Suprapubic skin (tissue), 4 donors: ENCODE measurements around the gene NAP1L4.

Experiments
- POLR2A ChIP-seq, 2 donors: fragments of 450-650 bp; IDR thresholded peaks; one replicate each; pipeline ENCODE4 v1.6.1; 2017; ENCODE audit warnings: antibody characterized with exemption in 2 of 2, mild to moderate bottlenecking in 2 of 2, moderate library complexity in 2 of 2
- POLR2AphosphoS5 ChIP-seq, 3 donors: sonication (generic); formaldehyde crosslinking; IDR thresholded peaks; one replicate each; pipeline ENCODE4 v1.6.1; 2017; ENCODE audit warnings: antibody characterized with exemption in 3 of 3

- no peak for TF ChIP-seq POLR2A (IDR thresholded peaks at IDR 0.05)
- no peak for TF ChIP-seq POLR2AphosphoS5 (IDR thresholded peaks at IDR 0.05)
Measured at GRCh38 chr11:2898366-2899079, 93.6 kb downstream of the NAP1L4 start.
